GM12878 (cell line): ENCODE data around the gene PODN.

Source experiments
- ATF2 ChIP-seq: IDR thresholded peaks from 2 replicates; pipeline ENCODE4 v1.6.1; 2012; ENCODE audit warnings: low read length, inconsistent platforms
- NFYB ChIP-seq: IDR thresholded peaks from 2 replicates; pipeline ENCODE4 v1.6.1; 2011; ENCODE audit warnings: low read depth, mild to moderate bottlenecking, low read length, improper control_type of control experiment, moderate library complexity; ENCODE audit not compliant: insufficient read depth
- RAD21 ChIP-seq: IDR thresholded peaks from 2 replicates; pipeline ENCODE4 v1.6.1; 2011; ENCODE audit warnings: mild to moderate bottlenecking, low read depth, low read length, moderate library complexity; ENCODE audit not compliant: insufficient read depth
- SREBF2 ChIP-seq: IDR thresholded peaks from 2 replicates; pipeline ENCODE4 v1.6.1; 2012; ENCODE audit warnings: mild to moderate bottlenecking, low read length

GRCh38 chr1:53022179-53022578 is 39.8 kb upstream of the PODN start:
- TF ChIP-seq RAD21, result no peak
- TF ChIP-seq ATF2, result no peak
- TF ChIP-seq NFYB, result no peak
- no peak for TF ChIP-seq SREBF2
